Measurements from ENCODE around the gene CUEDC1. TPM values are rescaled to one million over a fixed set of nuclear protein-coding genes. Genes with fewer than 3 reads are reported as not detected.

The CUEDC1 gene
- total RNA-seq, 1 donor from 2014 or later: 24.6 TPM

DNA sequence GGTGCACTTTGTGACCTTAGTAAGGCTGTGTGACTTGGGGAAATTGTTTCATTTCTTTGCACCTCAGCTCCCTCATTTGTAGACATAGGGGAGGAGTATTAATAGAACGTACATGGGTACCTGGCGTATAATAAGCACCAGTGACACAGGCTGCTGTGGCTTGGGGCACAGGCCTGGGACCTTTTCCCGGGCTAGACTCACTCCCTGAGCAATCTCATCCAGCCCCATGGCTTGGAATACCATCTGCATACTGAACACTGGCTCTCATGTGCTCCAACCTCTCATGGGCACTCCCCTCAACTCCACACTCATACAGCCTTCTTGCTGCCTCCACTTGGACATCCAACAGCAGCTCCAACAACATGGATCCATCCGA, 64.4 kb downstream of the CUEDC1 start:
- no peaks in the 10 kb centered on the region for H3K36me3 ChIP-seq (ENCODE audit: control insufficient read depth, insufficient read depth, low read length)
- no peaks in the 10 kb centered on the region for H3K27me3 ChIP-seq (ENCODE audit: control insufficient read depth, insufficient read depth, low read length)
- DNase-seq (ENCODE audit: low read depth): no peak
- TF ChIP-seq, protein P1, sequence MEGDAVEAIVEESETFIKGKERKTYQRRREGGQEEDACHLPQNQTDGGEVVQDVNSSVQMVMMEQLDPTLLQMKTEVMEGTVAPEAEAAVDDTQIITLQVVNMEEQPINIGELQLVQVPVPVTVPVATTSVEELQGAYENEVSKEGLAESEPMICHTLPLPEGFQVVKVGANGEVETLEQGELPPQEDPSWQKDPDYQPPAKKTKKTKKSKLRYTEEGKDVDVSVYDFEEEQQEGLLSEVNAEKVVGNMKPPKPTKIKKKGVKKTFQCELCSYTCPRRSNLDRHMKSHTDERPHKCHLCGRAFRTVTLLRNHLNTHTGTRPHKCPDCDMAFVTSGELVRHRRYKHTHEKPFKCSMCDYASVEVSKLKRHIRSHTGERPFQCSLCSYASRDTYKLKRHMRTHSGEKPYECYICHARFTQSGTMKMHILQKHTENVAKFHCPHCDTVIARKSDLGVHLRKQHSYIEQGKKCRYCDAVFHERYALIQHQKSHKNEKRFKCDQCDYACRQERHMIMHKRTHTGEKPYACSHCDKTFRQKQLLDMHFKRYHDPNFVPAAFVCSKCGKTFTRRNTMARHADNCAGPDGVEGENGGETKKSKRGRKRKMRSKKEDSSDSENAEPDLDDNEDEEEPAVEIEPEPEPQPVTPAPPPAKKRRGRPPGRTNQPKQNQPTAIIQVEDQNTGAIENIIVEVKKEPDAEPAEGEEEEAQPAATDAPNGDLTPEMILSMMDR (IDR thresholded peaks at IDR 0.05; ENCODE audit: insufficient read depth, low read length, poor library complexity, severe bottlenecking): no peak
- no peak overlapping the region for H3K4me3 ChIP-seq (ENCODE audit: low read depth, low read length)

DNA sequence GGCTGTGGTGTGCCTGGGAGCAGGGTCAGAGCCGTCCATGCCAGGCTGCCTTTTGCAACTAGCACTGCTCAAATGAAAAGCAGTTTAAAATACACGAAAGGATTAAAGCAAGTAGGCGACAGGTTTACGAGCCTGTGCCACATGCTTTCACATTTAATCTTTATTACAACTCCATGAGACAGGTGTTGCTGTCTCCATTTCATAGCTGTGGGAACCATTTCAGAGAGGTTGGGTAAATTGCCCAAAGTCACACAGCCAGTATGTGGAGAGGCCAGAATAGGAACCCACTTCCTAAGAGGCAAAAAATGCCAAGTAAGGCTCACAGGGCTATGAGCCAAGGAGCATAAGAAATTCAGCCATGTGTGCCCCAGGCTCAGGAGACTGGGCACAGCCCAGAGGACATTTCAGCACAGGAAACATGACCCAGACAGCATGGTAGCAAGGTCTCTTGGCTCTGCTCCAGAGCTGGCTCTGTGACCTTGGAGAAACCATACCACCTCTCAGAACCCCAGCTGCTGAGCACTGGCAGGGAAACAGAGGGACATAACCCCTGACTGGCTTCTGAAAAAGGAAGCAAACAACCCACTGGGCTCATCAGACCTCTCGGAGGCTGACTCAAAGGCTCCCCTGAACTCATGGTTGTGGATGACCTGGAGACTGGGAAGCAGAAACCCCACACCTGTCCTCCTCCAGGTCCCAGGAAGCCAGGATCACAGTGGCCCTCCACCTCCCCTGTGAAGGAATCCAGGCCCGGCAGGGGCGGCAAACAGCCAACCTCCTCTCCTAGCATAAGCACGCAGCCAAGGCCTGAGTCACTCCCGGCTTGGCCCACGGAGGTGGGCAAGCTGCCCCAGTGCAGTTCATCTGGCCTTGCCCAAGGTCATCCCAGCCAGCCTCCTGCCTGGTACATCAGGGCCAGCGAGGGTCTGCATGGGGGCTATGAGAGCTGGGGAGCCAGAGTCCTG, 65.0 kb downstream of the CUEDC1 start:
- no peak for DNase-seq (ENCODE audit: low read depth)
- TF ChIP-seq, protein P1 (IDR thresholded peaks at IDR 0.05; ENCODE audit: insufficient read depth, low read length, poor library complexity, severe bottlenecking): no peak
- Histone ChIP-seq H3K27me3 (ENCODE audit: control insufficient read depth, insufficient read depth, low read length) (no peaks in the 10 kb centered on the region), H3K36me3 (ENCODE audit: control insufficient read depth, insufficient read depth, low read length) (no peaks in the 10 kb centered on the region), H3K4me3 (ENCODE audit: low read depth, low read length) (no peak overlapping the region)

DNA sequence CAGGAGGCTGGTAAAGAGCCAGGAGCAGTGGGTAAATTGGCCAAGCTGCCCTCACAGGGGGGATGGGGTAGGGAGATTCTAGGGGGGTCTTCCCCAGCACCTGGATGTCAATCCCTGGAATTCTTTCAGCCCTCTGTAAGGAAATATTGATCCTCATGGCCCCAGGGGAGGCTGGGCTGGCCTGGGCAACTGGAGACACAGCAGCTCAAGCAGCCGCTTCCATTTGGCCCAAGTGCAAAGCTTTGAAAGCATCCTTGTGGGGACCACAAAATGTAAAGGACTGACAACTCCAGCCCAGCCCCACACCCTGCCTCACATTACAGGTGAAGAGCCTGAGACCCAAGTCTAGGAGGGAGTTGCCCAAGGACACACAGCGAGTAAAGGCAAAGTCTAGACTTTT, 66.0 kb downstream of the CUEDC1 start:
- TF ChIP-seq, protein P1 (IDR thresholded peaks at IDR 0.05; ENCODE audit: insufficient read depth, low read length, poor library complexity, severe bottlenecking): no peak
- no peaks in the 10 kb centered on the region for H3K27me3 ChIP-seq (ENCODE audit: control insufficient read depth, insufficient read depth, low read length)
- no peak overlapping the region for H3K4me3 ChIP-seq (ENCODE audit: low read depth, low read length)
- DNase-seq (ENCODE audit: low read depth): no peak
- no peaks in the 10 kb centered on the region for H3K36me3 ChIP-seq (ENCODE audit: control insufficient read depth, insufficient read depth, low read length)

DNA sequence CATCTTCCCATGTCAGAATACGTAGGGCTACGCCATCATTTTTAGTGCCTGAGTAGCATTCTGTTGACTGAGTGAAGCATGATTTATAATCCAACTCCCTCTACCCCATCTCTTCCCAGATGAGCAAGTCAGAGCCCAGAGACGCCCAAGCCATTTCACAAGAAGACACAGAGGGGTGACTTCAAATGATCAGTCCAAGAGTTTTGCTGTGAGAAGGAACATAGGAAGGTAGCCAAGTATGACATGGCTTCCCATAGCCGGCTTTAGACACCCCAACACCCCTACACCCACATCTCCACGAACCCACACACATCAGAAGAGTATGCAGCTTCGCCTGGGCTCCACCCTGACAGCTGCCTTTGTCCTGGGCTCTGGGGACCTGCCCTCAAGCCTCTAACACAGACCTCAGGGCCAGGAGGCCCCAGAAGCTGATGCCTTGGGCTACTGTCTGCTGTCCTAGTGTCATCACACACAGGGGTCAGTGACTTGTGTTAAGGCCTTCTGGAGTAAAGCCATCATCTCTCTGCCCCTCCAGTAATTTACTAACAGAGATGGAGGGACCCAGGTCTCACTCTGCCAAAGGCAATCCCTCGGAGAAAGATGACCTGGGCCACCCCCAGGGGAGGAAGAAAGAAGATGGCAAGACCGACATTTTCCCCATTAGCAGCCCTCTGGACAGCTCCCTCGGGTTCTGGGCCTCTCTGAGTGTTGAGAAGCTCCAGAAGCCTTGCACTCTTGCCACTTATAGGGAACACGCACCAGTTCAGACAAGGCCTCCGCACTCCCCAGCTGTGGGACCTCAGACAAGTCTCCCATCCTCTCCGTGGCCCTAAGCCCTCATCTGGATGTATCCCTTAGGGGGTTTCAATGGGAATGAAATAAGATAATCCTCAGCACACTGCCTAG, 66.6 kb downstream of the CUEDC1 start:
- no peak overlapping the region for H3K4me3 ChIP-seq (ENCODE audit: low read depth, low read length)
- DNase-seq (ENCODE audit: low read depth): no peak
- no peaks in the 10 kb centered on the region for H3K36me3 ChIP-seq (ENCODE audit: control insufficient read depth, insufficient read depth, low read length)
- H3K27me3 ChIP-seq (ENCODE audit: control insufficient read depth, insufficient read depth, low read length): no peaks in the 10 kb centered on the region
- TF ChIP-seq, protein P1 (IDR thresholded peaks at IDR 0.05; ENCODE audit: insufficient read depth, low read length, poor library complexity, severe bottlenecking): no peak

DNA sequence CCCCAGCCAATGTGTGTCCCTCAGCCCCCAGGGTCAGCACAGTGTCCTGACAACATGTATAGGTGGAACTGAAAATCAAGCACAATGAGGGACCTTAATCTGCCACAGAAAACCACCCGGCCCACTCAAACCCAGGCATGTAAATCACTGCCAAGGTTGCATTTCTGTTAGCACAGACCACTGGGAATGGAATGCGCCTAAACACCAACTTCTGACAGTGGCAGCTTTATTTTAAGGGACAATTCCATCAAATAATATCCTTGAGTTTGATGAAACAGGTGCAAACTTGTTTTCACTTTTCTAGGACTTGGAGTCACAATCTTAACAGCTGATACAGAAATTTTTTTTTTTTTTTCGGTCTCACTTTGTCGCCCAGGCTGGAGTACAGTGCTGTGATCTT, 68.1 kb downstream of the CUEDC1 start:
- TF ChIP-seq, protein P1 (IDR thresholded peaks at IDR 0.05; ENCODE audit: insufficient read depth, low read length, poor library complexity, severe bottlenecking): no peak

More for the DNA sequence above, 68.1 kb downstream of the CUEDC1 start:
- Histone ChIP-seq H3K27me3 (ENCODE audit: control insufficient read depth, insufficient read depth, low read length) (no peaks in the 10 kb centered on the region), H3K4me3 (ENCODE audit: low read depth, low read length) (no peak overlapping the region), H3K36me3 (ENCODE audit: control insufficient read depth, insufficient read depth, low read length) (no peaks in the 10 kb centered on the region)
- no peak for DNase-seq (ENCODE audit: low read depth)

All from kidney epithelial cell (primary cell).